ENCODE measurements around the gene AQP1. TPM values are rescaled to one million over a fixed set of nuclear protein-coding genes. Genes with fewer than 3 reads are reported as not detected.

Gene AQP1
- total RNA-seq, 4 donors from 2014 or later = 92.1 to 139 (median 110) TPM

DNA sequence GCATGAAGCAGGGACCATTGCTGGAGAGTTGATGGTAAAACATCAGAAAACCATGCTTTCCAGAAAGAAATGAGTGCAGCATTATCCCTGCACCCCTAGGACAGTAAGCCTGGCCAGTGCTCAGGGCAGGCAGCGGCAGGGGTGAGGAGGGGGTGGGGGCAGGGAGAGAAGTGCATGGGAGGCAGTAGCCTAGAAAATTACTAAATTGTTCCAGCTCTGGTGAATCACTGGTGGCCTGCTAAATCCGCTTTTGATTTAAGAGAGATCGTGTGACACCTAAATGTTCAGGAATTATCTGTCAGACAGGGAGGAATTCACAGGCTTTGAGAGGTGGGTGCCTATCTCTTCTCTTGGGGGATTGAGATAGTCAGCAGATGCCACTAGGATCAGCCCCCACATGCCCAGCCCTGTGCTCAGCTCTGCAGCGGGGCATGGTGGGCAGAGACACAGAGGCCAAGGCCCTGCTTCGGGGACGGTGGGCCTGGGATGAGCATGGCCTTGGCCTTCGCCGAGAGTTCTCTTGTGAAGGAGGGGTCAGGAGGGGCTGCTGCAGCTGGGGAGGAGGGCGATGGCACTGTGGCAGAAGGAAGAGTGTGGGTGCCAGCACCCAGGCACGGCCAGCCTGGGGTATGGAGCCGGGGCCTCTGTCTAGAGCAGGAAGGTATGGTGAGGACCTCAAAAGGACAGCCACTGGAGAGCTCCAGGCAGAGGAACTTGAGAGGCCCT lies 5.0 kb upstream of the AQP1 start:
- peaks cover 62% of the 10 kb centered on the region for H3K4me1 ChIP-seq
- WGBS = 68% methylated on average over 9 of the region's 11 CpGs
- no peaks in the 10 kb centered on the region for H3K27me3 ChIP-seq
- TF ChIP-seq POLR2AphosphoS5 (IDR thresholded peaks at IDR 0.05) (no peak), POLR2A (IDR thresholded peaks at IDR 0.05) (no peak), EP300 (IDR thresholded peaks at IDR 0.05) (no peak)
- TF ChIP-seq, protein P1, sequence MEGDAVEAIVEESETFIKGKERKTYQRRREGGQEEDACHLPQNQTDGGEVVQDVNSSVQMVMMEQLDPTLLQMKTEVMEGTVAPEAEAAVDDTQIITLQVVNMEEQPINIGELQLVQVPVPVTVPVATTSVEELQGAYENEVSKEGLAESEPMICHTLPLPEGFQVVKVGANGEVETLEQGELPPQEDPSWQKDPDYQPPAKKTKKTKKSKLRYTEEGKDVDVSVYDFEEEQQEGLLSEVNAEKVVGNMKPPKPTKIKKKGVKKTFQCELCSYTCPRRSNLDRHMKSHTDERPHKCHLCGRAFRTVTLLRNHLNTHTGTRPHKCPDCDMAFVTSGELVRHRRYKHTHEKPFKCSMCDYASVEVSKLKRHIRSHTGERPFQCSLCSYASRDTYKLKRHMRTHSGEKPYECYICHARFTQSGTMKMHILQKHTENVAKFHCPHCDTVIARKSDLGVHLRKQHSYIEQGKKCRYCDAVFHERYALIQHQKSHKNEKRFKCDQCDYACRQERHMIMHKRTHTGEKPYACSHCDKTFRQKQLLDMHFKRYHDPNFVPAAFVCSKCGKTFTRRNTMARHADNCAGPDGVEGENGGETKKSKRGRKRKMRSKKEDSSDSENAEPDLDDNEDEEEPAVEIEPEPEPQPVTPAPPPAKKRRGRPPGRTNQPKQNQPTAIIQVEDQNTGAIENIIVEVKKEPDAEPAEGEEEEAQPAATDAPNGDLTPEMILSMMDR (IDR thresholded peaks at IDR 0.05) = no peak
- peak overlapping the region; percentile 46 for H3K27ac ChIP-seq
- H3K36me3 ChIP-seq = no peaks in the 10 kb centered on the region
- H3K9me3 ChIP-seq = no peaks in the 10 kb centered on the region
- no peak for DNase-seq (ENCODE audit: low spot score in 2 of 2)
- H3K4me3 ChIP-seq = no peak overlapping the region

DNA sequence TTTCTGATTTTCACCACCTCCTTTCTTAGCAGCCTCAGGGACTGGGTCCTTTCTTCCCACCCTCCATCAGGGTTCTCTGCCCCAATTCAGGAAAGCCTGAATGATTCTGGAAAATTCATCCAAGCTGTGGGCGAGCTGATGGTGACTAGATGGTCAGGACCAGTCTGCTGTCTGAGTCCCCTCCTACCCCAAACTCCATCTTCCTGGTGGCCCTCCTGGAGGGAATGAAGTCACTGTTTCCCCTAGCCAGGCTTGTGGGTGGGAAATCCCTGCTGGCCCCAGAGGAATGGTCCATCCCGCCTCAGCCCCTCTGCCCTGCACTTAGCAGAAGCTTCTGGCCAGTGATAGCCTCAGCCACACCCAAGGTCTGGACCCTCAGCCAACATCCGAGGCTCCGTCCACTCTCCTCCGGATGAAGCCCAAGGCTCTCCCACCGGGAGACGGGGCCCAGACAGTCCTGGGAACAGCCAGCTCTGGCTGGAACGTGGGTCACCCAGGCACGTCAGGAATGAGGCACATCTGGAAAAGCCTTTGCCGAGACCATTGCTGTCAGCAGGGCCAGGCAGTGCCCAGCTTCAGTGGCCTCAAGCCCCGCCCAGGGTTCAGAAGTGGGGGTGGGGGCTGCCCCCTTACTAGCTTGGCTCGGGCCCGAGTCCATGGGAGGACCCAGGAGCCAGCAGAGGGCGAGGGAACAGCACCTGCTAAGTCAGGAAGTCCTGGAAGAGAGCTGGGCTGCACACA lies 4.0 kb upstream of the AQP1 start:
- H3K36me3 ChIP-seq = no peaks in the 10 kb centered on the region
- no peaks in the 10 kb centered on the region for H3K27me3 ChIP-seq
- H3K27ac ChIP-seq = peak overlapping the region; percentile 46
- no peak for DNase-seq (ENCODE audit: low spot score in 2 of 2)
- WGBS = 45% methylated on average over 6 of the region's 14 CpGs
- H3K4me1 ChIP-seq = peaks cover 62% of the 10 kb centered on the region
- no peak for TF ChIP-seq EP300 (IDR thresholded peaks at IDR 0.05)
- TF ChIP-seq POLR2A (IDR thresholded peaks at IDR 0.05) = no peak
- TF ChIP-seq, protein P1 (IDR thresholded peaks at IDR 0.05) = no peak
- no peaks in the 10 kb centered on the region for H3K9me3 ChIP-seq
- H3K4me3 ChIP-seq = no peak overlapping the region

DNA sequence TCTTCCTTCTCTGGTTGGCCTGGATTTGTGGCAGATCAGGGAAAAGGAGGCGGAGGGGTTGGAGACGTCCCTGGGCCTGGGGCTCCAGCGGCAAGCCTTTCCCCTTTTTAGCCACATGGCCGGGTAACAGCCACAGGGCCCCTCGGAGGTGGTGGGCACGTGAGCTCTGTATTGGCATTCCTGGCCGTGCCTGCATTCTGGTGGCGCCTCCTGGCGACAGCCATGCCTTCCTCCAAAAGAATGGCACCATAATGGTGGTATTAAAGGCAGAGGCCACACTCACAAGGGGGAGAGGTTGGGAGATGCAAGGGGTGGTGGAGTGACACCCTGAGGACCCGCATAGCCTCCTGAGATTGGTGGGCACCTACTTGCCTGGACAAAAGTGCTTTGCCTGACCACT lies 3.0 kb upstream of the AQP1 start:
- no peak overlapping the region for H3K27ac ChIP-seq
- TF ChIP-seq, protein P1 (IDR thresholded peaks at IDR 0.05) = no peak
- no peak for TF ChIP-seq POLR2AphosphoS5 (IDR thresholded peaks at IDR 0.05)
- TF ChIP-seq EP300 (IDR thresholded peaks at IDR 0.05) = no peak

DNA sequence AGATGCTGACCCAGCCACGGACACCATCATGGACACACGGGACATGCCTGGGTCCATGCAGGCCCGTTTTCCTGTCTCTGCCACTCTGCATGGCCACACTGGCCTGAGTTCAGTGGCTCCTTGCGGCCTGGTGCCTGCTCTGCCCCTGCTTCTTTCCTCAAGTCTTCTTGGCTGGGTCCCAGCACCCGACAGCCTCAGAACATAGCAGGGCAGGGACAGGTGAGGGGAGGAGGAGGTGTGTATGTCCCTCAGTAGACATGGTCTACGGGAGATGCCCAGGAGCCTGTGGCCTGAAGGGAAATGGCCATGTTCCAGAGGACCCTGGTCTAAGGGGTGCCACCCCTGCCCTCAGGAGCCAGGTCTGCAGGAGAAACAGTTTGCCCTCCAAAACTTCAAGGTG lies 2.2 kb upstream of the AQP1 start:
- DNase-seq (ENCODE audit: low spot score in 2 of 2) = no peak
- no CpG with 5 or more reads among the region's 6 CpGs for WGBS

More for the DNA sequence above, 3.0 kb upstream of the AQP1 start:
- 81% methylated on average over 10 of the region's 10 CpGs for WGBS
- no peaks in the 10 kb centered on the region for H3K9me3 ChIP-seq
- no peaks in the 10 kb centered on the region for H3K36me3 ChIP-seq
- no peak for DNase-seq (ENCODE audit: low spot score in 2 of 2)
- no peaks in the 10 kb centered on the region for H3K27me3 ChIP-seq
- H3K4me1 ChIP-seq = peaks cover 62% of the 10 kb centered on the region
- no peak overlapping the region for H3K4me3 ChIP-seq

More for the DNA sequence above, 2.2 kb upstream of the AQP1 start:
- Histone ChIP-seq H3K36me3 (no peaks in the 10 kb centered on the region), H3K4me1 (peaks cover 66% of the 10 kb centered on the region), H3K27ac (no peak overlapping the region), H3K27me3 (no peaks in the 10 kb centered on the region), H3K9me3 (no peaks in the 10 kb centered on the region), H3K4me3 (no peak overlapping the region)
- TF ChIP-seq EP300 (IDR thresholded peaks at IDR 0.05) (no peak), POLR2AphosphoS5 (IDR thresholded peaks at IDR 0.05) (no peak), POLR2A (IDR thresholded peaks at IDR 0.05) (no peak)
- TF ChIP-seq, protein P1 (IDR thresholded peaks at IDR 0.05) = no peak
